HL-60 (cell line): ENCODE results near the gene GFRA1.

Experiments
- DNase-seq, 2 experiments: peaks; one replicate each; pipeline ENCODE4 v3.0.0-alpha.2; 2010 to 2020; ENCODE audit warnings: low read depth in 1 of 2, low spot score in 1 of 2
- H3K27ac ChIP-seq: fragments of 250-450 bp; sonication (Bioruptor Pico); replicated peaks from 2 replicates; pipeline ENCODE4 v1.5.1; 2020; ENCODE audit warnings: mild to moderate bottlenecking, moderate library complexity
- H3K27me3 ChIP-seq: fragments of 250-450 bp; sonication (Bioruptor Pico); 2 replicates; pipeline ENCODE4 v1.5.1; 2021; ENCODE audit warnings: mild to moderate bottlenecking, moderate library complexity; ENCODE audit not compliant: insufficient read depth, poor library complexity, severe bottlenecking
- H3K4me3 ChIP-seq: replicated peaks from 2 replicates; pipeline ENCODE4 v1.5.1; 2011; ENCODE audit warnings: mild to moderate bottlenecking, control low read depth, low read length; ENCODE audit not compliant: insufficient read depth
- CTCF ChIP-seq: IDR thresholded peaks from one replicate; pipeline ENCODE4 v1.5.1; 2011; ENCODE audit warnings: low read length, control low read depth, inconsistent platforms; ENCODE audit not compliant: insufficient read depth
- GABPA ChIP-seq: IDR thresholded peaks from 2 replicates; pipeline ENCODE4 v1.6.1; 2012; ENCODE audit warnings: low read depth
- POLR2AphosphoS5 ChIP-seq: IDR thresholded peaks from 2 replicates; pipeline ENCODE4 v1.6.1; 2012; ENCODE audit warnings: low read depth
- REST ChIP-seq: IDR thresholded peaks from 2 replicates; pipeline ENCODE4 v1.6.1; 2012; ENCODE audit warnings: low read depth; ENCODE audit not compliant: insufficient replicate concordance
- SPI1 ChIP-seq: IDR thresholded peaks from 2 replicates; pipeline ENCODE4 v1.6.1; 2012; ENCODE audit warnings: low read depth, mild to moderate bottlenecking, borderline replicate concordance

The GFRA1 gene

GRCh38 chr10:116118847-116119246 lies 154.2 kb downstream of the GFRA1 start:
- DNase-seq = no peak
- Histone ChIP-seq H3K27me3 (no peaks in the 10 kb centered on the region), H3K27ac (no peak overlapping the region), H3K4me3 (no peak overlapping the region)
- TF ChIP-seq POLR2AphosphoS5 = no peak
- no peak for TF ChIP-seq SPI1
- no peak for TF ChIP-seq GABPA

GRCh38 chr10:116115797-116116196 lies 157.2 kb downstream of the GFRA1 start:
- no peak overlapping the region for H3K27ac ChIP-seq
- H3K27me3 ChIP-seq = no peaks in the 10 kb centered on the region
- H3K4me3 ChIP-seq = no peak overlapping the region
- DNase-seq = no peak
- TF ChIP-seq CTCF (no peak), GABPA (no peak), SPI1 (no peak), POLR2AphosphoS5 (no peak), REST (no peak)

- Histone ChIP-seq H3K27ac (no peak overlapping the region), H3K27me3 (no peaks in the 10 kb centered on the region), H3K4me3 (no peak overlapping the region)
- TF ChIP-seq CTCF (no peak), REST (no peak), SPI1 (no peak), GABPA (no peak), POLR2AphosphoS5 (no peak)
- no peak for DNase-seq
These were observed 157.9 kb downstream of the GFRA1 start for GRCh38 chr10:116115036-116115641.

- H3K4me3 ChIP-seq = no peak overlapping the region
- no peak overlapping the region for H3K27ac ChIP-seq
- H3K27me3 ChIP-seq = no peaks in the 10 kb centered on the region
- no peak for DNase-seq
- no peak for TF ChIP-seq SPI1
- TF ChIP-seq CTCF = no peak
- no peak for TF ChIP-seq REST
- no peak for TF ChIP-seq GABPA
- TF ChIP-seq POLR2AphosphoS5 = no peak
These were observed 159.1 kb downstream of the GFRA1 start for GRCh38 chr10:116113721-116114501.
